ENCODE data around the gene STIM1.
A peak's percentile ranks its signal among the peaks of the same experiment; 100 is the strongest.

STIM1 gene

GRCh38 chr11:4019891-4020290 lies 164.4 kb downstream of the STIM1 start:
- TF ChIP-seq CTCF (IDR thresholded peaks at IDR 0.05; ENCODE audit: unreplicated experiment in 3 of 3) = no peak
- H3K36me3 Mint-ChIP-seq (ENCODE audit: low read depth) = peaks cover 20% of the 10 kb centered on the region
- peaks cover 27% of the 10 kb centered on the region for H3K9me3 Mint-ChIP-seq
- H3K4me1 Mint-ChIP-seq = peaks cover 6% of the 10 kb centered on the region
- no peaks in the 10 kb centered on the region for H3K27me3 Mint-ChIP-seq (ENCODE audit: low read depth)
- no peak overlapping the region for H3K27ac Mint-ChIP-seq
- no peak overlapping the region for H3K4me3 Mint-ChIP-seq

DNA sequence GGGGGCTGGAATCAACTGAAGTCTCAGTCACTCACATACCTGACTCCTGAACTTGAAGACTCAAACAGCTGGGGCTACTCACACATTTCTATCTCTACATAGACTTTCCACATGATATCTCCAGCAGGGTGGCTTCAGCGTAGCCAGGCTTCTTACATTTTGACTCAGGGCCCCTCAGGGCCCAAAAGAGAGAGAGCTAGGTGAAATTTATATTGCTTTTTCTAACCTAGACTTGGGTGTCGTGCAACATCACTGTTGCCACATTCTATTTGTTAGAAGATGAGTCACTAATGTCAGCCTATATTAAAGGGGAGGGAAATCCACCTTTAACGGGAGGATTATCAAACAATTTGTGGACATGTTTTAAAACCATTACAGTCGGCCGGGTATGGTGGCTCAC lies 167.2 kb downstream of the STIM1 start:
- Mint-ChIP-seq H3K36me3 (ENCODE audit: low read depth) (peaks cover 23% of the 10 kb centered on the region), H3K4me3 (no peak overlapping the region), H3K9me3 (peaks cover 15% of the 10 kb centered on the region), H3K27me3 (ENCODE audit: low read depth) (no peaks in the 10 kb centered on the region), H3K4me1 (peaks cover 31% of the 10 kb centered on the region), H3K27ac (no peak overlapping the region)
- no peak for TF ChIP-seq CTCF (IDR thresholded peaks at IDR 0.05; ENCODE audit: unreplicated experiment in 3 of 3)

DNA sequence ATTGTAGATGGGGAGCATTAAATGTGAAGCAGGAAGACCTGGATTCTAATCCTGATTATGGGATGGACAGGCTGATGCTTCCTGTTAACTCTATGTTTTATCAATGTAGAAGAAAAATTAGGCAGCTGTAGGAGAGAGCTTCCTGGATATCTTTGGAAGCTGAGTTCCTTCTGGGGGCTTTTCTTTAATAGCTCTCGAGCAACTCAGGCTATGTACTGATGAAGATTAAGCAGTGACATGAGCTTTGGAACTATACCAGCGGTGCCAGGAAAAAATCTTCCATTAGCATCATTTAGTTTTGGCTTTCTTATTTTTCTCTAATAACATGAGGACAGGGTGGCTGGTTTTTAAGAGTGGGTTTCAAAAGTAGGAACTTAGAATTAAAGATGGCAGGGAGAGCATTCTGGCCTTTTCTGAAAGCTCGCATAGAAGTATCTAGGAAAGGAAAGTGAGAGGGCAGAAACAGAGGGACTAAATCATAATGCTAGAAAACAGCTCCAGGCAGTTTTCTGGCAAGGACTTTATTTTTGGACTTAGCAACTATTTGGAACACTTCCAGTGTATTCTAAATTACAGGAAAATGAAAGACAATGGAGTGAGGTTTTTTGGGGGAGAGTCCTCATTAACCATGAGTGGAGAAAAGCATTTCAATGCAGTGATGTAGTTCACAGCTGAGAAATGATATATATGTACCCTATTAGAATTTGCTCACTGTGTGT lies 169.9 kb downstream of the STIM1 start:
- H3K4me1 Mint-ChIP-seq = peaks cover 33% of the 10 kb centered on the region
- H3K36me3 Mint-ChIP-seq (ENCODE audit: low read depth) = peaks cover 26% of the 10 kb centered on the region
- TF ChIP-seq CTCF (IDR thresholded peaks at IDR 0.05; ENCODE audit: unreplicated experiment in 3 of 3) = no peak
- no peaks in the 10 kb centered on the region for H3K27me3 Mint-ChIP-seq (ENCODE audit: low read depth)
- H3K4me3 Mint-ChIP-seq = peak overlapping the region in 2 of 3 experiments; percentile 5 to 12
- H3K9me3 Mint-ChIP-seq = peaks cover 9% of the 10 kb centered on the region
- H3K27ac Mint-ChIP-seq = peak overlapping the region; percentile 94 to 97 (median 96)

GRCh38 chr11:4025967-4026324 lies 170.5 kb downstream of the STIM1 start:
- Mint-ChIP-seq H3K27me3 (ENCODE audit: low read depth) (no peaks in the 10 kb centered on the region), H3K36me3 (ENCODE audit: low read depth) (peaks cover 26% of the 10 kb centered on the region), H3K9me3 (peaks cover 9% of the 10 kb centered on the region), H3K27ac (peak overlapping the region; percentile 94 to 97 (median 96)), H3K4me1 (peaks cover 33% of the 10 kb centered on the region), H3K4me3 (peak overlapping the region in 1 of 3 experiments; percentile 12)
- TF ChIP-seq CTCF (IDR thresholded peaks at IDR 0.05; ENCODE audit: unreplicated experiment in 3 of 3) = no peak

DNA sequence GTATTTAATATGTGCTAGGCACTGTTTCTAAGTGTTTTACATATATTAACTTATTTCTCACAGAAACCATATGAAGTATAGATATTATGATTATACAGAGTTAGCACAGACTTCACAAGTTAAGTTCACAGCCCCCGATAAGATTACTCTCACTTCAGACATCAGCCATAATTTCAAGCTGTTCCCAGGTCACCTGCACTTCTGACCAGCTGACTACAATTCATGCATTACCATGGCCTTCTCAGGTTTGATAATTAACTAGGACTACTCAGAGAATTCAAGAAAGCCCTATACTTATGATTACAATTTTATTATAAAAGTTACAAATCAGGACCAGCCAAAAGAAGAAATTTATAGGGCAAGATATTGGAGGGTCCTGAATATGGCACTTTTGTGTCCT lies 170.9 kb downstream of the STIM1 start:
- no peaks in the 10 kb centered on the region for H3K27me3 Mint-ChIP-seq (ENCODE audit: low read depth)
- no peak for TF ChIP-seq CTCF (IDR thresholded peaks at IDR 0.05; ENCODE audit: unreplicated experiment in 3 of 3)
- H3K27ac Mint-ChIP-seq = peak overlapping the region; percentile 94 to 97 (median 96)
- H3K36me3 Mint-ChIP-seq (ENCODE audit: low read depth) = peaks cover 26% of the 10 kb centered on the region
- peaks cover 9% of the 10 kb centered on the region for H3K9me3 Mint-ChIP-seq
- no peak overlapping the region for H3K4me3 Mint-ChIP-seq
- peaks cover 33% of the 10 kb centered on the region for H3K4me1 Mint-ChIP-seq

DNA sequence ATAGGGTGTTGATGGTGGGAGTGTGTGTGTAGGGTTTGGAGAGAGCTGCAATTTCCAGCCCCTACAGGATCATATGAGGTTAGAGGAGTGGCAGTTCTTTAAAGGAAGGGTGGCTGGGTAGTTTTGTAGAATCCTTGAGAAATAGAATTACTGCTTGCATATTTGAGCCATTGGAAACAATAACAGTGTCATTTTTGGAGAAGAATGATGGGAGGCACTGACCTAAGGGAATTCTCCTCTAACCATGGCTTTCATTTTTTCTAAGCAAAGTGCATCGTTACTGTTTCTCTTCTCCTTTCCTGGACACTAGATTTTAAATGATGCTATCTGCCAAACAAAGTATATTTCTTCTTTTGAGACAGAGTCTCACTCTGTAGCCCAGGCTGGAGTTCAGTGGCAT lies 172.3 kb downstream of the STIM1 start:
- Mint-ChIP-seq H3K27me3 (ENCODE audit: low read depth) (no peaks in the 10 kb centered on the region), H3K4me3 (no peak overlapping the region), H3K9me3 (peaks cover 8% of the 10 kb centered on the region)

More for the DNA sequence above, 172.3 kb downstream of the STIM1 start:
- H3K4me1 Mint-ChIP-seq = peaks cover 33% of the 10 kb centered on the region
- H3K36me3 Mint-ChIP-seq (ENCODE audit: low read depth) = peaks cover 23% of the 10 kb centered on the region
- TF ChIP-seq CTCF (IDR thresholded peaks at IDR 0.05; ENCODE audit: unreplicated experiment in 3 of 3) = no peak
- peak overlapping the region; percentile 3 to 18 (median 12) for H3K27ac Mint-ChIP-seq

All from nephron (organoid).